ENCODE measurements around the gene HRH2. TPM values are rescaled to one million over a fixed set of nuclear protein-coding genes. Genes with fewer than 3 reads are reported as not detected.

HRH2 gene
- total RNA-seq, 4 donors from 2014 or later: 0.44 to 2.3 (median 1.4) TPM

- no peaks in the 10 kb centered on the region for H3K36me3 ChIP-seq
- DNase-seq: no peak
- no peaks in the 10 kb centered on the region for H3K27me3 ChIP-seq
- no peak overlapping the region for H3K4me3 ChIP-seq (replicated peaks in 1 of 3)
- no peaks in the 10 kb centered on the region for H3K4me1 ChIP-seq
- TF ChIP-seq POLR2A (IDR thresholded peaks at IDR 0.05) (no peak), CTCF (IDR thresholded peaks at IDR 0.05) (no peak)
- no peak overlapping the region for H3K27ac ChIP-seq
- no peaks in the 10 kb centered on the region for H3K9me3 ChIP-seq
- intact Hi-C loops (cut with DNase I): no loop called here
- 61 to 79% methylated on average over 3 of the region's 3 CpGs for WGBS, 2 donors
These were observed 89.7 kb downstream of the HRH2 start for GRCh38 chr5:175747539-175748060.

- no peak for DNase-seq
- intact Hi-C loops (cut with DNase I): no loop called here
These were observed 90.8 kb downstream of the HRH2 start for GRCh38 chr5:175748650-175749049.

GRCh38 chr5:175749591-175749990, 91.7 kb downstream of the HRH2 start:
- H3K9me3 ChIP-seq: no peaks in the 10 kb centered on the region
- no peak for DNase-seq
- no peak overlapping the region for H3K27ac ChIP-seq
- TF ChIP-seq CTCF (IDR thresholded peaks at IDR 0.05) (no peak), POLR2A (IDR thresholded peaks at IDR 0.05) (no peak)
- no peaks in the 10 kb centered on the region for H3K27me3 ChIP-seq
- H3K4me3 ChIP-seq (replicated peaks in 1 of 3): no peak overlapping the region
- WGBS, 2 donors: 73 to 78% methylated on average over 4 of the region's 4 CpGs
- no peaks in the 10 kb centered on the region for H3K4me1 ChIP-seq
- intact Hi-C loops (cut with DNase I): no loop called here
- H3K36me3 ChIP-seq: no peaks in the 10 kb centered on the region

More at GRCh38 chr5:175748650-175749049, 90.8 kb downstream of the HRH2 start:
- H3K4me1 ChIP-seq: no peaks in the 10 kb centered on the region
- H3K4me3 ChIP-seq (replicated peaks in 1 of 3): no peak overlapping the region
- no peak for TF ChIP-seq POLR2A (IDR thresholded peaks at IDR 0.05)
- no peak for TF ChIP-seq CTCF (IDR thresholded peaks at IDR 0.05)
- 57 to 58% methylated on average over 2 to 3 of the region's 3 CpGs for WGBS, 2 donors
- no peaks in the 10 kb centered on the region for H3K9me3 ChIP-seq
- no peak overlapping the region for H3K27ac ChIP-seq
- H3K36me3 ChIP-seq: no peaks in the 10 kb centered on the region
- no peaks in the 10 kb centered on the region for H3K27me3 ChIP-seq

GRCh38 chr5:175750511-175750931, 92.7 kb downstream of the HRH2 start:
- 32 to 47% methylated on average over 14 of the region's 14 CpGs for WGBS, 2 donors
- no peak overlapping the region for H3K4me3 ChIP-seq (replicated peaks in 1 of 3)
- no peak overlapping the region for H3K27ac ChIP-seq
- TF ChIP-seq POLR2A (IDR thresholded peaks at IDR 0.05) (no peak), CTCF (IDR thresholded peaks at IDR 0.05) (no peak)
- H3K27me3 ChIP-seq: no peaks in the 10 kb centered on the region
- H3K4me1 ChIP-seq: no peaks in the 10 kb centered on the region
- intact Hi-C loops (cut with DNase I): no loop called here
- no peaks in the 10 kb centered on the region for H3K9me3 ChIP-seq
- H3K36me3 ChIP-seq: no peaks in the 10 kb centered on the region
- no peak for DNase-seq

GRCh38 chr5:175751369-175751768, 93.5 kb downstream of the HRH2 start:
- WGBS, 2 donors: 72 to 85% methylated on average over 5 of the region's 5 CpGs
- intact Hi-C loops (cut with DNase I): no loop called here

More at GRCh38 chr5:175751369-175751768, 93.5 kb downstream of the HRH2 start:
- H3K9me3 ChIP-seq: no peaks in the 10 kb centered on the region
- H3K36me3 ChIP-seq: no peaks in the 10 kb centered on the region
- no peaks in the 10 kb centered on the region for H3K27me3 ChIP-seq
- H3K4me1 ChIP-seq: no peaks in the 10 kb centered on the region
- H3K4me3 ChIP-seq (replicated peaks in 1 of 3): no peak overlapping the region
- no peak for DNase-seq
- no peak for TF ChIP-seq CTCF (IDR thresholded peaks at IDR 0.05)
- no peak for TF ChIP-seq POLR2A (IDR thresholded peaks at IDR 0.05)
- no peak overlapping the region for H3K27ac ChIP-seq
